HepG2 (cell line): ENCODE data around the gene CNPY4. TPM values are rescaled to one million over a fixed set of nuclear protein-coding genes. Genes with fewer than 3 reads are reported as not detected.

ENCODE experiments used
- ATF5 ChIP-seq: sonication (generic); formaldehyde crosslinking; IDR thresholded peaks from 2 replicates; pipeline ENCODE4 v1.4.0; 2020; ENCODE audit warnings: mild to moderate bottlenecking, low read depth, missing genetic modification reagents
- FOXP1 ChIP-seq, 2 experiments: fragments of 450-650 bp in 1 of 2; IDR thresholded peaks; 2 replicates each; pipeline ENCODE4 v1.6.1; 2017 to 2018; ENCODE audit warnings: antibody characterized with exemption in 1 of 2
- HCFC1 ChIP-seq: fragments of 150-350 bp; IDR thresholded peaks from 2 replicates; pipeline ENCODE4 v1.6.1; 2014; ENCODE audit warnings: low read depth, low read length
- IKZF5 ChIP-seq: IDR thresholded peaks from 2 replicates; pipeline ENCODE4 v1.6.1; 2018; ENCODE audit warnings: missing genetic modification reagents, mild to moderate bottlenecking, missing compliant biosample characterization
- KDM2A ChIP-seq: sonication (generic); formaldehyde crosslinking; IDR thresholded peaks from 2 replicates; pipeline ENCODE4 v1.4.0; 2020; ENCODE audit warnings: low read depth, missing genetic modification reagents, borderline replicate concordance
- MNT ChIP-seq: fragments of 450-650 bp; IDR thresholded peaks from 2 replicates; pipeline ENCODE4 v1.6.1; 2016
- MXD1 ChIP-seq: sonication (generic); formaldehyde crosslinking; IDR thresholded peaks from 2 replicates; pipeline ENCODE4 v1.4.0; 2020; ENCODE audit warnings: mild to moderate bottlenecking, missing genetic modification reagents
- RNF219 ChIP-seq: sonication (generic); formaldehyde crosslinking; IDR thresholded peaks from 2 replicates; pipeline ENCODE4 v1.5.0; 2020; ENCODE audit warnings: mild to moderate bottlenecking, missing genetic modification reagents
- RXRB ChIP-seq: IDR thresholded peaks from 2 replicates; pipeline ENCODE4 v1.6.1; 2016; ENCODE audit warnings: borderline replicate concordance, missing genetic modification reagents, missing compliant biosample characterization
- SP140L ChIP-seq: sonication (generic); formaldehyde crosslinking; IDR thresholded peaks from 2 replicates; pipeline ENCODE4 v1.4.0; 2020; ENCODE audit warnings: missing genetic modification reagents, borderline replicate concordance
- ZBED4 ChIP-seq: sonication (generic); formaldehyde crosslinking; IDR thresholded peaks from 2 replicates; pipeline ENCODE4 v1.4.0; 2020; ENCODE audit warnings: missing genetic modification reagents, borderline replicate concordance
- ZBTB38 ChIP-seq: sonication (generic); formaldehyde crosslinking; IDR thresholded peaks from 2 replicates; pipeline ENCODE4 v1.5.1; 2020; ENCODE audit warnings: mild to moderate bottlenecking, missing genetic modification reagents
- ZNF513 ChIP-seq: sonication (generic); formaldehyde crosslinking; conservative IDR thresholded peaks from 2 replicates; pipeline ENCODE4 v1.5.0; 2020; ENCODE audit warnings: missing genetic modification reagents
- ZNF839 ChIP-seq: sonication (generic); formaldehyde crosslinking; IDR thresholded peaks from 2 replicates; pipeline ENCODE4 v1.4.0; 2020; ENCODE audit warnings: missing genetic modification reagents, mild to moderate bottlenecking, borderline replicate concordance
- ZNF878 ChIP-seq: sonication (generic); formaldehyde crosslinking; IDR thresholded peaks from 2 replicates; pipeline ENCODE4 v1.8.1; 2023; ENCODE audit warnings: mild to moderate bottlenecking, missing genetic modification reagents, moderate library complexity
- polyA plus RNA-seq, 8 experiments: library from polyadenylated mRNA; depleted of rRNA in 3 of 8; stranded (reverse) in 7 of 8; unstranded in 1 of 8; fragments of >200 nt; fragmentation: Illumina TruSeq in 4 of 8; extraction: Trizol in 4 of 8; gene quantifications; 2 replicates each; pipeline versions ENCODE4 v1.2.1 to v1.2.3, GENCODE V29; 2011 to 2016; ENCODE audit warnings: low read depth in 4 of 8, missing spikeins in 1 of 8, mixed read lengths in 1 of 8; ENCODE audit not compliant: insufficient read depth in 1 of 8
- total RNA-seq, 5 experiments: library from RNA; depleted of rRNA; stranded (reverse); fragments of >200 nt; fragmentation: Illumina TruSeq; extraction: Trizol; gene quantifications; 2 replicates each; pipeline ENCODE4 v1.2.3, GENCODE V29; 2016; ENCODE audit warnings: low read depth in 1 of 5

Gene CNPY4
- total and polyA plus RNA-seq, 2 of the 13 experiments (the other 11 are each of a cell fraction or from before 2014, with no cell fraction given) = 6.2 to 12.7 TPM

- TF ChIP-seq ZNF878 (CRISPR knock-in tag) (peak; percentile 95), MNT (peak; percentile 99), MXD1 (CRISPR knock-in tag) (peak; percentile 83; the same call in 1 of the 2 replicates), ATF5 (0 out of 2 replicates have a peak, but pooled peaks have one; percentile 68), RXRB (CRISPR knock-in tag) (peak; percentile 54; the same call in 1 of the 2 replicates), ZBED4 (CRISPR knock-in tag) (no peak; the same call in 1 of the 2 replicates), FOXP1 (IDR thresholded peaks at IDR 0.05) (peak; percentile 81), FOXP1 (CRISPR knock-in tag; IDR thresholded peaks at IDR 0.05) (peak; percentile 73; the same call in 1 of the 2 replicates), KDM2A (peak; percentile 91), ZNF513 (CRISPR knock-in tag) (no peak), ZNF839 (0 out of 2 replicates have a peak, but pooled peaks have one; percentile 60), HCFC1 (peak; percentile 43; the same call in 1 of the 2 replicates), IKZF5 (CRISPR knock-in tag) (peak; percentile 79; the same call in 1 of the 2 replicates), ZBTB38 (CRISPR knock-in tag) (peak; percentile 68; the same call in 1 of the 2 replicates), SP140L (no peak), RNF219 (CRISPR knock-in tag) (no peak)
Measured at GRCh38 chr7:100100420-100101015, 18.9 kb upstream of the CNPY4 start (continued).
